Activated effector memory CD4-positive, alpha-beta T cell treated with Interleukin-2 at 50 U/mL for 16 hours (primary cell): ENCODE results near the gene CCSER1.
"Not testable (repeated sequence)": the region's sequence is repeated elsewhere in the genome, so short reads cannot be mapped to it uniquely, and the experiment has no call there.

Experiments used
- DNase-seq: peaks from one replicate; pipeline ENCODE4 v3.0.0-alpha.2; 2020

Gene CCSER1

GRCh38 chr4:90317140-90317539 is 189.9 kb downstream of the CCSER1 start:
- not testable (repeated sequence) for DNase-seq

GRCh38 chr4:90317785-90318184 is 190.6 kb downstream of the CCSER1 start:
- no peak for DNase-seq

GRCh38 chr4:90318193-90318592 is 191.0 kb downstream of the CCSER1 start:
- DNase-seq = no peak

GRCh38 chr4:90328558-90328957 is 201.4 kb downstream of the CCSER1 start:
- DNase-seq = no peak

- DNase-seq = no peak
Observed at GRCh38 chr4:90330546-90330945, 203.4 kb downstream of the CCSER1 start.

- DNase-seq = no peak
Observed at GRCh38 chr4:90345549-90346215, 218.5 kb downstream of the CCSER1 start.

GRCh38 chr4:90349636-90350035 is 222.4 kb downstream of the CCSER1 start:
- no peak for DNase-seq

GRCh38 chr4:90357117-90357710 is 230.0 kb downstream of the CCSER1 start:
- no peak for DNase-seq

- no peak for DNase-seq
Observed at GRCh38 chr4:90375081-90375480, 247.9 kb downstream of the CCSER1 start.

- DNase-seq = no peak
Observed at GRCh38 chr4:90393215-90393614, 266.0 kb downstream of the CCSER1 start.

- DNase-seq = no peak
Observed at GRCh38 chr4:90403781-90404180, 276.6 kb downstream of the CCSER1 start.

- not testable (repeated sequence) for DNase-seq
Observed at GRCh38 chr4:90407897-90408296, 280.7 kb downstream of the CCSER1 start.

- DNase-seq = not testable (repeated sequence)
Observed at GRCh38 chr4:90412786-90413185, 285.6 kb downstream of the CCSER1 start.

- no peak for DNase-seq
Observed at GRCh38 chr4:90415116-90415515, 287.9 kb downstream of the CCSER1 start.

- DNase-seq = no peak
Observed at GRCh38 chr4:90419124-90419711, 292.0 kb downstream of the CCSER1 start.

- no peak for DNase-seq
Observed at GRCh38 chr4:90421161-90421560, 294.0 kb downstream of the CCSER1 start.

- no peak for DNase-seq
Observed at GRCh38 chr4:90425893-90426292, 298.7 kb downstream of the CCSER1 start.

- DNase-seq = no peak
Observed at GRCh38 chr4:90438522-90438921, 311.3 kb downstream of the CCSER1 start.

- DNase-seq = no peak
Observed at GRCh38 chr4:90441770-90442169, 314.6 kb downstream of the CCSER1 start.

- no peak for DNase-seq
Observed at GRCh38 chr4:90442619-90443018, 315.4 kb downstream of the CCSER1 start.

GRCh38 chr4:90443231-90443630 is 316.0 kb downstream of the CCSER1 start:
- DNase-seq = no peak

GRCh38 chr4:90444904-90445303 is 317.7 kb downstream of the CCSER1 start:
- DNase-seq = no peak

GRCh38 chr4:90445380-90445779 is 318.2 kb downstream of the CCSER1 start:
- DNase-seq = no peak

GRCh38 chr4:90449626-90450025 is 322.4 kb downstream of the CCSER1 start:
- DNase-seq = no peak

GRCh38 chr4:90456891-90457290 is 329.7 kb downstream of the CCSER1 start:
- no peak for DNase-seq
